H9 (cell line): ENCODE results near the gene TNFRSF1B. TPM values are rescaled to one million over a fixed set of nuclear protein-coding genes. Genes with fewer than 3 reads are reported as not detected.

Experiments used
- DNase-seq: peaks from one replicate; pipeline ENCODE4 v3.0.0-alpha.2; 2017
- H2AFZ ChIP-seq: one replicate; pipeline ENCODE4 v1.6.1; 2013; ENCODE audit warnings: mild to moderate bottlenecking, low read length, control low read depth, moderate library complexity
- H2AK5ac ChIP-seq: 2 replicates; pipeline ENCODE4 v1.6.1; 2013; ENCODE audit warnings: low read length, control low read depth, mixed read lengths; ENCODE audit not compliant: insufficient read length
- H2BK120ac ChIP-seq: one replicate; pipeline ENCODE4 v1.6.1; 2013; ENCODE audit warnings: low read depth, mild to moderate bottlenecking, low read length, control low read depth, inconsistent platforms; ENCODE audit not compliant: poor library complexity, severe bottlenecking
- H2BK12ac ChIP-seq: 2 replicates; pipeline ENCODE4 v1.6.1; 2013; ENCODE audit warnings: low read length, control low read depth, mixed read lengths, low read depth; ENCODE audit not compliant: insufficient read length
- H2BK15ac ChIP-seq: 2 replicates; pipeline ENCODE4 v1.6.1; 2013; ENCODE audit warnings: low read depth, low read length, control low read depth
- H2BK20ac ChIP-seq: one replicate; pipeline ENCODE4 v1.6.1; 2013; ENCODE audit warnings: low read depth, mild to moderate bottlenecking, low read length, control low read depth, inconsistent platforms; ENCODE audit not compliant: poor library complexity, severe bottlenecking
- H2BK5ac ChIP-seq: 2 replicates; pipeline ENCODE4 v1.6.1; 2013; ENCODE audit warnings: low read length, control low read depth, mixed read lengths; ENCODE audit not compliant: insufficient read length
- H3K14ac ChIP-seq: 2 replicates; pipeline ENCODE4 v1.6.1; 2013; ENCODE audit warnings: low read length, control low read depth; ENCODE audit not compliant: insufficient read depth
- H3K18ac ChIP-seq: 2 replicates; pipeline ENCODE4 v1.6.1; 2013; ENCODE audit warnings: low read depth, mild to moderate bottlenecking, mixed read lengths, low read length, control low read depth; ENCODE audit not compliant: insufficient read length
- H3K23ac ChIP-seq: 2 replicates; pipeline ENCODE4 v1.6.1; 2013; ENCODE audit warnings: low read length, control low read depth, mixed read lengths, low read depth; ENCODE audit not compliant: insufficient read length
- H3K23me2 ChIP-seq: 2 replicates; pipeline ENCODE4 v1.6.1; 2013; ENCODE audit warnings: low read depth, mild to moderate bottlenecking, mixed read lengths, low read length, control low read depth; ENCODE audit not compliant: insufficient read length, poor library complexity, severe bottlenecking
- H3K27ac ChIP-seq: 2 replicates; pipeline ENCODE4 v1.5.1; 2013; ENCODE audit warnings: low read length, control low read depth, mixed read lengths, low read depth; ENCODE audit not compliant: insufficient read length
- H3K27me3 ChIP-seq: 2 replicates; pipeline ENCODE4 v1.6.1; 2013; ENCODE audit warnings: low read length, control low read depth, inconsistent platforms; ENCODE audit not compliant: insufficient read depth
- H3K4ac ChIP-seq: 2 replicates; pipeline ENCODE4 v1.6.1; 2013; ENCODE audit warnings: low read depth, mild to moderate bottlenecking, control low read depth, inconsistent platforms, low read length, moderate library complexity
- H3K4me1 ChIP-seq: 2 replicates; pipeline ENCODE4 v1.6.1; 2013; ENCODE audit warnings: low read length, control low read depth, inconsistent platforms; ENCODE audit not compliant: insufficient read depth
- H3K4me2 ChIP-seq: 2 replicates; pipeline ENCODE4 v1.6.1; 2013; ENCODE audit warnings: low read length, control low read depth, mixed read lengths; ENCODE audit not compliant: insufficient read length, insufficient read depth
- H3K56ac ChIP-seq: 2 replicates; pipeline ENCODE4 v1.6.1; 2013; ENCODE audit warnings: low read depth, mild to moderate bottlenecking, mixed read lengths, low read length, control low read depth; ENCODE audit not compliant: insufficient read length
- H3K79me1 ChIP-seq: 2 replicates; pipeline ENCODE4 v1.6.1; 2013; ENCODE audit warnings: low read depth, mild to moderate bottlenecking, moderate library complexity, low read length, control low read depth, inconsistent platforms; ENCODE audit not compliant: insufficient read depth, poor library complexity, severe bottlenecking
- H3K79me2 ChIP-seq: 2 replicates; pipeline ENCODE4 v1.6.1; 2013; ENCODE audit warnings: low read length, control low read depth, inconsistent platforms; ENCODE audit not compliant: insufficient read depth
- H3K9ac ChIP-seq: 2 replicates; pipeline ENCODE4 v1.6.1; 2013; ENCODE audit warnings: low read length, control low read depth, mixed read lengths; ENCODE audit not compliant: insufficient read length; ENCODE audit errors: extremely low read depth
- H3K9me3 ChIP-seq: one replicate; pipeline ENCODE4 v1.6.1; 2013; ENCODE audit warnings: low read depth, low read length, inconsistent platforms; ENCODE audit not compliant: control insufficient read depth
- H3T11ph ChIP-seq: one replicate; pipeline ENCODE4 v1.6.1; 2013; ENCODE audit warnings: mild to moderate bottlenecking, low read length, control low read depth, inconsistent platforms
- H4K20me1 ChIP-seq: one replicate; pipeline ENCODE4 v1.6.1; 2013; ENCODE audit not compliant: control insufficient read depth, insufficient read length, insufficient read depth
- H4K5ac ChIP-seq: 2 replicates; pipeline ENCODE4 v1.6.1; 2013; ENCODE audit warnings: low read depth, mild to moderate bottlenecking, mixed read lengths, low read length, control low read depth; ENCODE audit not compliant: insufficient read length
- H4K8ac ChIP-seq: replicated peaks from 2 replicates; pipeline ENCODE4 v1.6.1; 2013; ENCODE audit warnings: low read length, control low read depth, mixed read lengths, low read depth; ENCODE audit not compliant: insufficient read length
- H4K91ac ChIP-seq: 2 replicates; pipeline ENCODE4 v1.6.1; 2013; ENCODE audit warnings: low read depth, mild to moderate bottlenecking, moderate library complexity, mixed read lengths, low read length, control low read depth; ENCODE audit not compliant: insufficient read length
- H3K27ac Mint-ChIP-seq, 3 experiments: 2 replicates in 2 of 3; 3 replicates in 1 of 3; pipeline ENCODE4 v1.8.0; 2020 to 2021; ENCODE audit warnings: mixed read lengths in 3 of 3, mild to moderate bottlenecking in 1 of 3, moderate library complexity in 1 of 3
- H3K27me3 Mint-ChIP-seq: 2 replicates; pipeline ENCODE4 v1.8.0; 2021; ENCODE audit warnings: low read depth, mild to moderate bottlenecking, moderate library complexity, mixed read lengths
- H3K36me3 Mint-ChIP-seq, 3 experiments: 2 replicates in 2 of 3; 3 replicates in 1 of 3; pipeline ENCODE4 v1.8.0; 2020 to 2021; ENCODE audit warnings: low read depth in 3 of 3, mixed read lengths in 3 of 3; ENCODE audit not compliant: insufficient read depth in 1 of 3
- H3K4me1 Mint-ChIP-seq, 2 experiments: 2 replicates each; pipeline ENCODE4 v1.8.0; 2020; ENCODE audit warnings: mixed read lengths in 2 of 2
- H3K4me3 Mint-ChIP-seq, 2 experiments: 2 replicates in 1 of 2; 3 replicates in 1 of 2; pipeline ENCODE4 v1.8.0; 2020 to 2021; ENCODE audit warnings: mild to moderate bottlenecking in 2 of 2, mixed read lengths in 2 of 2, moderate library complexity in 1 of 2
- H3K9me3 Mint-ChIP-seq, 2 experiments: 2 replicates in 1 of 2; 3 replicates in 1 of 2; pipeline ENCODE4 v1.8.0; 2020; ENCODE audit warnings: mild to moderate bottlenecking in 2 of 2, mixed read lengths in 2 of 2, moderate library complexity in 1 of 2
- CTCF ChIP-seq: fragments of 200-600 bp; sonication (generic); conservative IDR thresholded peaks from 3 replicates; pipeline ENCODE4 v1.8.0; 2021; ENCODE audit warnings: antibody characterized with exemption, mild to moderate bottlenecking
- WGBS: extraction: QIAGEN DNeasy Blood & Tissue Kit; methylation state at CpG from one replicate; pipeline ENCODE4 v1.1.7; 2013; ENCODE audit warnings: missing lambda C conversion rate, low lambda C conversion rate, mixed read lengths; ENCODE audit not compliant: insufficient read length; ENCODE audit errors: extremely low coverage; 5-methylcytosine and 5-hydroxymethylcytosine counted together
- total RNA-seq: library from RNA; stranded (reverse); gene quantifications from 2 replicates; pipeline ENCODE4 v1.2.1, GENCODE V29; 2021

The TNFRSF1B gene
- total RNA-seq, 1 experiment from 2014 or later = 0.57 TPM

- no peak overlapping the region for H3K4me2 ChIP-seq
- Mint-ChIP-seq H3K9me3 (peaks cover 0 to 4% of the 10 kb centered on the region in 2 experiments; a peak in 3 of 5 replicates), H3K4me3 (no peak overlapping the region), H3K4me1 (peaks cover 12 to 23% of the 10 kb centered on the region in 2 experiments), H3K27ac (no peak overlapping the region; a peak in 2 of 7 replicates), H3K27me3 (peaks cover 5% of the 10 kb centered on the region), H3K36me3 (peaks cover 0 to 5% (median 1%) of the 10 kb centered on the region in 3 experiments; a peak in 3 of 7 replicates)
- H2AK5ac ChIP-seq = no peak overlapping the region
- no peak for TF ChIP-seq CTCF
- H4K8ac ChIP-seq = no peak overlapping the region
- no peak overlapping the region for H3T11ph ChIP-seq
- no peak overlapping the region for H2AFZ ChIP-seq
- H3K27ac ChIP-seq = no peak overlapping the region
- no peaks in the 10 kb centered on the region for H3K79me1 ChIP-seq
- no peaks in the 10 kb centered on the region for H4K20me1 ChIP-seq
- H3K23ac ChIP-seq = no peak overlapping the region
- no peak overlapping the region for H3K4ac ChIP-seq
- H3K9me3 ChIP-seq = no peaks in the 10 kb centered on the region
- H3K4me1 ChIP-seq = no peaks in the 10 kb centered on the region
- H3K79me2 ChIP-seq = no peaks in the 10 kb centered on the region
- H2BK5ac ChIP-seq = no peak overlapping the region
- no peak overlapping the region for H3K18ac ChIP-seq
- H3K9ac ChIP-seq = no peak overlapping the region
- H2BK12ac ChIP-seq = no peak overlapping the region
- no peak for DNase-seq
- no peaks in the 10 kb centered on the region for H3K27me3 ChIP-seq
- no peak overlapping the region for H3K14ac ChIP-seq
- no peak overlapping the region for H3K56ac ChIP-seq
- H2BK20ac ChIP-seq = no peak overlapping the region
- H2BK15ac ChIP-seq = no peak overlapping the region
- no peak overlapping the region for H4K91ac ChIP-seq
- no CpG with 5 or more reads among the region's 5 CpGs for WGBS
- no peaks in the 10 kb centered on the region for H3K23me2 ChIP-seq
- no peak overlapping the region for H2BK120ac ChIP-seq
- no peak overlapping the region for H4K5ac ChIP-seq
Observed at GRCh38 chr1:12189328-12189682, 22.5 kb downstream of the TNFRSF1B start.
